Cardiac muscle cell (in vitro differentiated cells and primary cell): ENCODE data around the gene ERF. TPM values are rescaled to one million over a fixed set of nuclear protein-coding genes. Genes with fewer than 3 reads are reported as not detected.

Experiments
- DNase-seq, 2 donors: peaks; one replicate each; pipeline versions ENCODE4 v3.0.0 to v3.0.0-alpha.2; 2010 to 2017; ENCODE audit warnings: low read depth in 1 of 2, low spot score in 1 of 2
- H3K27ac ChIP-seq: fragments of 200-600 bp; sonication (generic); 2 replicates; pipeline ENCODE4 v1.5.1; 2016
- H3K27me3 ChIP-seq: fragments of 200-600 bp; sonication (generic); 2 replicates; pipeline ENCODE4 v1.6.0; 2016; ENCODE audit warnings: control low read depth
- H3K36me3 ChIP-seq: fragments of 200-600 bp; sonication (generic); 2 replicates; pipeline ENCODE4 v1.5.1; 2016; ENCODE audit warnings: control low read depth
- H3K4me1 ChIP-seq: fragments of 200-600 bp; sonication (generic); 2 replicates; pipeline ENCODE4 v1.8.1; 2017; ENCODE audit warnings: low read depth, mild to moderate bottlenecking, mixed run types
- H3K4me3 ChIP-seq: fragments of 200-600 bp; sonication (generic); 2 replicates; pipeline ENCODE4 v1.5.1; 2016; ENCODE audit warnings: mild to moderate bottlenecking
- H3K9me3 ChIP-seq: fragments of 200-600 bp; sonication (generic); 2 replicates; pipeline ENCODE4 v1.5.1; 2017; ENCODE audit warnings: low read depth, mild to moderate bottlenecking, control low read depth
- CTCF ChIP-seq: IDR thresholded peaks from 2 replicates; pipeline ENCODE4 v1.5.1; 2012; ENCODE audit warnings: low read depth, mild to moderate bottlenecking, low read length
- polyA plus RNA-seq: library from polyadenylated mRNA; unstranded; fragments of >200 nt; fragmentation: Nextera tagmentation; extraction: Ambion mirVana; gene quantifications from 2 replicates; pipeline ENCODE4 v1.2.1, GENCODE V29; 2016
- total RNA-seq: library from RNA; depleted of rRNA; stranded (reverse); fragments of >200 nt; gene quantifications from 2 replicates; pipeline ENCODE4 v1.2.3, GENCODE V29; 2016

The ERF gene
- total and polyA plus RNA-seq, 2 experiments from 2014 or later, result 25.1 to 108 TPM

DNA sequence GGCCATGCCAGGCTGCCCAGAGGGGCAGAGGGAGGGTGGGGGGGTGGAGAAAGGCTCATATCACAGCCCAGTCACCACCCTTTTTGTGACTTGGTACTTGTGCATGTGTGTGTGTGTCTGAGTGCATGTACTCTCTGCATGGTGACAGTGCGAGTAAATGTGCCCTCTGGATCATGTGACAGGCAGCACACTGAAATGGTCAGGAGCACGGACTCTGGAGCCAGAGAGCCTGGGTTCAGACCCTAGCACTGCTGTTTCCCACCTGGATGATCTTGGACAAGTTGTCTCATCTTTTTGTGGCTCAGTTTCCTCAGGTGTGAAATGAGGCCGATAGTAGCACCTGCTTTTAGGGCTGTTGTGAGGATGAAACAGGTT lies 16.1 kb upstream of the ERF start:
- Histone ChIP-seq H3K4me1 (peaks cover 6% of the 10 kb centered on the region), H3K36me3 (no peaks in the 10 kb centered on the region), H3K27me3 (no peaks in the 10 kb centered on the region), H3K4me3 (no peak overlapping the region), H3K9me3 (no peaks in the 10 kb centered on the region), H3K27ac (peak overlapping the region; percentile 87)
- TF ChIP-seq CTCF, result no peak
- DNase-seq, result no peak

GRCh38 chr19:42270346-42271044 lies 15.6 kb upstream of the ERF start:
- Histone ChIP-seq H3K4me1 (peaks cover 6% of the 10 kb centered on the region), H3K4me3 (peak overlapping the region; percentile 60), H3K36me3 (no peaks in the 10 kb centered on the region), H3K27ac (peak overlapping the region; percentile 87), H3K9me3 (no peaks in the 10 kb centered on the region), H3K27me3 (no peaks in the 10 kb centered on the region)
- peak in 1 of 2 donors; percentile 55 for DNase-seq
- TF ChIP-seq CTCF, result no peak

- Histone ChIP-seq H3K4me1 (peaks cover 6% of the 10 kb centered on the region), H3K27ac (peak overlapping the region; percentile 87), H3K36me3 (no peaks in the 10 kb centered on the region), H3K9me3 (no peaks in the 10 kb centered on the region), H3K27me3 (no peaks in the 10 kb centered on the region), H3K4me3 (peak overlapping the region; percentile 60)
- no peak for TF ChIP-seq CTCF
- DNase-seq, result no peak
Measured at GRCh38 chr19:42269478-42270345, 14.8 kb upstream of the ERF start.

DNA sequence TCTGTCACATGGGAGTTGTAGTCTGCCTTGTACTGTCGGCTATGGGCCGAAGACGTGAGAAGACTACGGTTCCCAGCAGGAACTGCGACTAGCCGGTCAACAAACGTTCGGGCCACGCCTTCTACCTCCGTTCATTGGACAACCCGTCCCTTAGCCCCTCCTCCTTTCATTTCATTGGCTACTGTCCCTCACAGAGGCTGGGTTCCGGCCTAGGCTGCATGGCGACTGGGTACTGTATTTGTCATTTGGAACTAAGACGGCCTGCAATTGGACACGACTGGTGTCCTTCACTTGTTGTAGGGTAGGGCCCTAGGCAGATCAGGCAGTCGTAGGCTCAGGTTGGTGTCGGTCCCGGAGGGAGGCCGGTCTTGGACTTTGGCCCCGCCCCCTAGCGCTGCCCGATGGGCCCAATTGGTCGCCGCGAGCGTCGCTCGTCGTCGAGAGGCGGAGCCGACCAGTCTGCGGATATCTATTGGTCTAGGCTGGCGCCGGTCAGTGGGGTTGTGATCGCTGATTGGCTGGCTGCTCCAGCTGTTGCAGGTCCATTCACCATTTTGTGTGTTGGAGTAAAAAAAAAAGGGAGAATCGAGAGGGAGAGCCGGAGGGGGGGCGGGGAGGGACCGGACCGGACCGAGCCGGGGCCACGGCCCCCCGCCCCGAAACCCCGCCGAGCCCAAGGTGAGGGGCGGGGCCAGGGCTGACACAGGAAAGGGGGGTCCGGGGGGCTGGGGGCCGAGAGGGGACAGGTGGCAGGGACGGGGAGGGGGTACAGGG lies 14.0 kb upstream of the ERF start, which contains the start of gene CIC:
Gene CIC (plus strand): TSS at position 549 of the 774 bp plus-strand sequence. CDS start 2,532 bp downstream, outside the sequence.
- H3K36me3 ChIP-seq, result no peaks in the 10 kb centered on the region
- peak within 1 kb of the TSS; percentile 60 for H3K4me3 ChIP-seq
- no peaks in the 10 kb centered on the region for H3K9me3 ChIP-seq
- H3K27ac ChIP-seq, result peak within 1 kb of the TSS; percentile 98
- DNase-seq, result peak; percentile 100
- H3K27me3 ChIP-seq, result no peaks in the 10 kb centered on the region
- H3K4me1 ChIP-seq, result peaks cover 6% of the 10 kb centered on the region
- TF ChIP-seq CTCF, result no peak

DNA sequence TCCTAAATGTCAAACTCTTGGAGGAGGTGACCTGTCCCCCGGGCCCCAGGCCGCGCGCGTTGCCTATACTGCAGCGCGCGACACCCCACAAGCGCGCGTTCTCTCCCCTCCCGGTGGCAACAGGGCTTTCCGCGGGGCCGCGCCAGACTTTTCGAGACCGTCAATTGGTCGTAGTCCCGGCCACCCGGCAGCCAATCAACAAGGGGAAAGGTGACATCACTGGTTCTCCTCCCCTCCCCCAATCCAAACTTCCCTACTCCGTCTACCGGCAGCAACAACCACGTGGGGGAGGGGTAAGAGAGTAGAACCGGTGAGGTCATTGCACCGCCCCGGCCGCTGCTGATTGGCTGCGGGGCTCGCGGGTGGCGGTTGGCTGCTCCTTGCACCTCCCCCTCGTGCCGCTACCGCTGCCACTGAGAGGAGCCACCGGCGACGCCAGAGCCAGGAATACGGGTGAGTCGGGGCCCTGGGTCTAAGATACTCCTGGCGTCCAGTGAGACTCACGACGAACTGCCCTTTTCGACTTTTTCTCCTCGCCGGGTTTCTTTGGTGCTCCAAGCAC lies 13.3 kb upstream of the ERF start:
- peak; percentile 100 for DNase-seq
- Histone ChIP-seq H3K27me3 (no peaks in the 10 kb centered on the region), H3K4me1 (peaks cover 6% of the 10 kb centered on the region), H3K36me3 (no peaks in the 10 kb centered on the region), H3K4me3 (peak overlapping the region; percentile 58), H3K9me3 (no peaks in the 10 kb centered on the region), H3K27ac (peak overlapping the region; percentile 98)
- no peak for TF ChIP-seq CTCF
